ENCODE measurements around the gene KRTAP3-3.
"Not testable (repeated sequence)": the region's sequence is repeated elsewhere in the genome, so short reads cannot be mapped to it uniquely, and the experiment has no call there.

KRTAP3-3 gene

GRCh38 chr17:40993839-40994238 is at the start of gene KRTAP3-3:
TSS of gene KRTAP3-3 (minus strand) at chr17:40994164. CDS start at chr17:40994097, 67 bp downstream.
- peak; percentile 99 for DNase-seq

- no peak for DNase-seq
Measured at GRCh38 chr17:41042953-41043352, 49.0 kb upstream of the KRTAP3-3 start.

- DNase-seq: not testable (repeated sequence)
Measured at GRCh38 chr17:41040783-41041571, 47.0 kb upstream of the KRTAP3-3 start, which contains the start of gene KRTAP1-1. TSS of gene KRTAP1-1 (minus strand) at chr17:41041450. CDS start at chr17:41041397, 53 bp downstream.

DNA sequence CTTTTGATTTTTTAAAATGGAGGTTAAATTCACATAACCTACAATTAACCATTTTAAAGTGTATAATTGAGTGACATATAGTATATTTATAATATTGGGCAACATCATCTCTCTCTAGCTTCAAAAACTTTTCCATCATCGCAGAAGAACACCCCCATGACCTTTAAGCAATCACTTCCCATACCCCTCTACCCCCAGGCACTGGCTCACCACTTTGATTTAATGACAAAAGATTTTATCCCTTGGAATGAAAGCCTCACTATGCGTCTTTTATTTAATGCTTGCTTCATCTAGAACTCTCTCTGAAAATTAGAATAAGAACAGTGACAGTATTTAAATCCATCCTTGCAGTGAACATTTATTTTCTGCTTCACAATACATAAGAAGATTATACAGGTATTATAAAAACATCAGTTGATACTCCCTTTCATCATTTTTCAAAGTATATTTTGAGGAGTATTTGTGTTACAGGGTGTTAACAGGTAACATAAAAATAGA is 43.9 kb upstream of the KRTAP3-3 start:
- DNase-seq: no peak

- DNase-seq: not testable (repeated sequence)
Measured at GRCh38 chr17:41034346-41034935, 40.5 kb upstream of the KRTAP3-3 start, which contains the start of gene KRTAP1-3. TSS of gene KRTAP1-3 (minus strand) at chr17:41034874. CDS start at chr17:41034821, 53 bp downstream.

GRCh38 chr17:41029633-41030245 is 35.8 kb upstream of the KRTAP3-3 start, which contains the start of gene KRTAP1-4:
TSS of gene KRTAP1-4 (minus strand) at chr17:41030195. CDS start at chr17:41030078, 117 bp downstream.
- no peak for DNase-seq

DNA sequence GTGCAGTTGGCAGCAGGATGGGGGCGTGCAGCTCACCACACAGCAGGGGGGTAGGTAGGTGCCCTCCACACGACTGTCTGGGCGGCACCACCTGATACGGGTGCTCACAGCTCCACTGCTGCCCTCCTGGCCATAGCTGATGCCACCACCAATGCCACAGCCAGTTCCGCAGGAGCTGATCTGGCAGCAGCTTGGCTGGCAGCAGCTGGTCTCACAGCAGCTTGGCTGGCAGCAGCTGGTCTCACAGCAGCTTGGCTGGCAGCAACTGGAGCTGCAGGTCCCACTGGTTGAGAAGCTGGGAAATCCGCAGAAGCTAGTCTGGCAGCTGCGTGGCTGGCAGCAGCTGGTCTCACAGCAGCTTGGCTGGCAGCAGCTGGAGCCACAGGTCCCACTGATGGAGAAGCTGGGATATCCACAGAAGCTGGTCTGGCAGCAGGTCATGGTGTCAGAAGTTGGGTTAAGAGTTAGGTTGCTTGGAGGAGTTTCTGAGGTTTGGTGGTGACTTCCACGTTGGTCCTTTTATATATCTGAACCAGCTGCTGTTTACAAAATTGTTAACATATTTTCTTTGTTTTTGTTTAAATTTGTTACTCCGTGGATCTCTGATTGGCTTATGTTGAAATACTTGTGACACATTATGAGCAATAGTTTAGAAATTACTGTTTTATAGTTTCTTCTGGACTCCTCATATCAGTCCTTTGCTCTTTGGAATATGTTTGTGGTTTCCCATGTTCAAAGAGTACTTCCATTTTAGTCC is 32.9 kb upstream of the KRTAP3-3 start, which contains the start of gene KRTAP1-5:
KRTAP1-5 (minus strand) TSS at position 494 of the 757 bp plus-strand sequence; CDS start at position 441, 53 bp downstream.
- DNase-seq: no peak

GRCh38 chr17:41024697-41025096 is 30.7 kb upstream of the KRTAP3-3 start:
- no peak for DNase-seq

- no peak for DNase-seq
Measured at GRCh38 chr17:41020336-41020735, 26.4 kb upstream of the KRTAP3-3 start.

GRCh38 chr17:41019415-41019814 is 25.5 kb upstream of the KRTAP3-3 start:
- DNase-seq: no peak

GRCh38 chr17:41018541-41018940 is 24.6 kb upstream of the KRTAP3-3 start:
- DNase-seq: no peak

DNA sequence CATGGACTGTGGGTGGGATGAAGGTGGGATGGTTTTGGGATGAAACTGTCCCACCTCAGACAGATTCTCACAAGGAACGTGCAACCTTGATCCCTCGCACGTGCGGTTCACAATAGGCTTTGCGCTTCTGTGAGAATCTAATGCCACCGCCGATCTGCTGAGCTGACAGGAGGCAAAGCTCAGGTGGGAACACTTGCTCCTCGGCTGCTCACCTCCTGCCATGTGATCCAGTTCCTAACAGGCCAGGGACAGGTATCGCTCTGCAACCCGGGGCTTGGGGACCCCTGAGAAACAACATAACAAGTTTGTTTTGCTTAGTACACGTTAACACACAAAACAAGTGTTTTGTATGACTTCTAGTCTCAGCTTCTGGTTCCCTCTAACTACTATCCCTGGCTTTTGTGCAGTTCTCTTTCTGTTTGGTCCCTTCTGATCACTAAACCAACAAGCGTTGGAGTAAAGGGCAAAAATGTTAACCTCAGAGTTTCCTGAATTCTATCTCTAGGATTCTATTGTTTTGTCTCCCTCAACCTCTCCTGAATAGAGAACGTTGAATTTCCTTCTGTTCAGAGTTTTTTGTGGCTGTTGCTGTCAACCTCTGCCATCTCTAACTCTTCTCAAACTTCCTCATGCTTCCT is 22.7 kb upstream of the KRTAP3-3 start:
- DNase-seq: no peak

DNA sequence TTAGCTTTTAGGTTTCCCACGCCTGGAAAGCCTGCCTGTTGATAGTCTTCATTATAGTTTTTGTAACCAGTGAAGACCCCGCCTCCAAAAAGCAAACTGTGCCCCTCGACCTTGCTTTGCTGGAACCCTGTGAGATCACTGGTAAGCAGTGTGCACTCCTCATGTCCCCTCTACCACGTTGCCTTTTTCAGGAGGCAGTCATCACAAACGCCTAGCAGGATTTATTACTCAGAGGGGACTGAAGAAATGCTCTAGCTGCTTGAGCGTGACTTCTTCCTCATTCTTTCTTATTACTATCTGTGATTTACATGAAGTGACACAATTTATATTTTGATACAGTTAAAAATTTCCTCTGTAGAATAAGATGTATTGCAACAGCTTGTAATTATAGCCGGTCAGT is 21.5 kb upstream of the KRTAP3-3 start:
- DNase-seq: no peak

- DNase-seq: peak; percentile 66
Measured at GRCh38 chr17:41013606-41014005, 19.6 kb upstream of the KRTAP3-3 start.

- no peak for DNase-seq
Measured at GRCh38 chr17:41013181-41013580, 19.2 kb upstream of the KRTAP3-3 start.

DNA sequence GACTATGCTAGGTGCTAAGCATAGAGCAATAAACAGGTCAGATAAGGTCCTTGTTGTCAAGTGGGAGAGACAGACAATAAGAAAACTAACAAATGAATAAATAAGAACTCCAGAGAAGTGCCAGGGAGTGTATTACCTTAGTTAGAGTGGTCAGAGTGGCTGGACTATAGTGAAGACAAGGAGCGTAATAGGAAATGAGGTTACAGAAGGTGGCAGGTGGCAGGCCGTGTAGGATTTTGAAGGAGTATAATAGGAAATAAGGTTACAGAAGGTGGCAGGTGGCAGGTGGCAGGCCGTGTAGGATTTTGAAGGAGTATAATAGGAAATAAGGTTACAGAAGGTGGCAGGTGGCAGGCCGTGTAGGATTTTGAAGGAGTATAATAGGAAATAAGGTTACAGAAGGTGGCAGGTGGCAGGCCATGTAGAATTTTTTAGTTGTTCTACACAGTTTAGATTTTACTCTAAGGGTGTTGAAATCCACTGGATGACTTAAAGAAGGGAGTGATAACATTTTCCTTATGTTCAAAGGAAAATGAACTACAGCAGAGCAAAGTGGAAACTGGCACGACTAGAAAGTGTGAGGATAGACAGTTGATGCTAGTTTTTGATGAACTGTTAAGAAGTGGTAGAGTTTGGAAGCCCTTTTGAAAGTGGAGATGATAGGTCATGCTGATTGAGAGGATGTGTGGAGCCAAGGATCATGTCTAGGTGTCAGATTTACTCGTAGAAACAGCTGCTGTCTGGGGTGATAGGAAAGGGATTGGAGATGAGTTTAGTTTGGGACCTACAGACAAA is 18.6 kb upstream of the KRTAP3-3 start:
- DNase-seq: no peak

DNA sequence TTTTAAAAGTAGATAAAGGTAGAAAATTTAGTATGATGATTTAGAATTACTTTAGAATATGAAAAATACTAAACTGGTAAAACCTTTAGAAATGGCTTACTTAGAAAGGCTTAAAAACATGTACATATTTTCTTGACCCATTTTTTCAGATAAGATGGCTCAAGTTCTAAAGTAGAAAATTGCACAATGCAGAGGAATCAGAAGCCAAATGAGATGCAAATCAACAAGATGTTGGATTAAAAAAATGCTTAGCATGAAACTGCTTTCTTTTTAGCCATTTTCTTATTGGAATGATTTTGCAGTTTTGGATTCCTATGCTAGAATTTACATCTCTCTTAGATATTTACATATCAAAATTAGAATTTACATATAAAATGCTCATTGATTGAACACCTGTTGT is 16.5 kb upstream of the KRTAP3-3 start:
- no peak for DNase-seq

GRCh38 chr17:41009936-41010335 is 16.0 kb upstream of the KRTAP3-3 start:
- DNase-seq: no peak

GRCh38 chr17:41009301-41009760 is 15.4 kb upstream of the KRTAP3-3 start:
- no peak for DNase-seq

GRCh38 chr17:41008811-41009210 is 14.8 kb upstream of the KRTAP3-3 start, which contains the start of gene KRTAP3-1:
TSS of gene KRTAP3-1 (minus strand) at chr17:41009128. CDS start at chr17:41009074, 54 bp downstream.
- DNase-seq: no peak

DNA sequence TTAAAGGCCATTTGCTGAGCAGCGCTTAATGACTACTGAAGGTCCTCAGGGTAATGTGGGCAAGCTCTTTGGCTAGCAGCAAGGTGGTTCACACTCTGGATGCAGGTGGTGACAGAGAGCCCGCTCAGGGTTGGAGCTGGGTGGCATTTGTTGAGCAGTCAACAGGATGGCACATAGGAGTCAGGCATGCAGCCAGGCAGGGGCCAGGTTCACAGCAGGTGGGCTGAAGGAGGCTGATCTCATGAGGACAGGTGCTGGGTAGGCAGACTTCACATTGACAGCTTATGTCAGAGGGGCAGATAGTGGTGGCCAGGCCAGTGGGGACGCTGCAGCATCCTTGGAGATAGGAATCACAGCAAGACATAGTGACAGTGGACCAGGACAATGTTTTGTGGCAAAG is 10.4 kb upstream of the KRTAP3-3 start:
- peak; percentile 89 for DNase-seq
